ENCODE data around the gene ABCG1. TPM values are rescaled to one million over a fixed set of nuclear protein-coding genes. Genes with fewer than 3 reads are reported as not detected.
A peak's percentile ranks its signal among the peaks of the same experiment; 100 is the strongest.

ABCG1 gene
- total RNA-seq, 4 donors from 2014 or later = 3.4 to 43.3 (median 10.3) TPM

DNA sequence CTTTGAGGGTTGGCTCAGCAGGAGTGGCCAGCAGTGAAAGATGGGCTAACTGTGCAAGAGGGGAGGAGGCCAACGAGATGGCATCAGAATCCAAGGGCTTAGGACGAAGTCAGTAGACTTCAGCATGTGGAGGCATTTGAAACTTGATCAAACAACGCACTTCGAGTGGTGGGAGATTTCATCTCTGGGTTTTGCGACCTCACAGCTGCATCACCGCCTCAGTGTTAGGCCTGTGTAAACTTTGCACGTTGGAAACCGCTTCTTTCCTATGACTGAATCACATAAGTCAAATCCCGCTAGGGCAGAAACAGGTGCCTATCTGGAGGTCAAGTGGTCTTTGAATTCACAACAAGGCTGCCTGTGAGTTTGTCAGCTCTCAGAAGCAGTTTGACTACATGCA is 78.4 kb downstream of the ABCG1 start:
- Histone ChIP-seq H3K4me1 (peaks cover 0 to 8% of the 10 kb centered on the region in 2 donors), H3K27ac (no peak overlapping the region), H3K9me3 (no peaks in the 10 kb centered on the region), H3K27me3 (no peaks in the 10 kb centered on the region), H3K4me3 (no peak overlapping the region), H3K36me3 (peaks cover 0 to 40% of the 10 kb centered on the region in 2 donors)
- DNase-seq (no peak), ATAC-seq (no peak)
- in situ Hi-C loops (cut with MboI; ENCODE audit: low sequenced_read_pairs in 4 of 4) = no loop called here
- intact Hi-C loops (cut with DNase I; ENCODE audit: low total_unique reads) = no loop called here
- TF ChIP-seq, protein P1, sequence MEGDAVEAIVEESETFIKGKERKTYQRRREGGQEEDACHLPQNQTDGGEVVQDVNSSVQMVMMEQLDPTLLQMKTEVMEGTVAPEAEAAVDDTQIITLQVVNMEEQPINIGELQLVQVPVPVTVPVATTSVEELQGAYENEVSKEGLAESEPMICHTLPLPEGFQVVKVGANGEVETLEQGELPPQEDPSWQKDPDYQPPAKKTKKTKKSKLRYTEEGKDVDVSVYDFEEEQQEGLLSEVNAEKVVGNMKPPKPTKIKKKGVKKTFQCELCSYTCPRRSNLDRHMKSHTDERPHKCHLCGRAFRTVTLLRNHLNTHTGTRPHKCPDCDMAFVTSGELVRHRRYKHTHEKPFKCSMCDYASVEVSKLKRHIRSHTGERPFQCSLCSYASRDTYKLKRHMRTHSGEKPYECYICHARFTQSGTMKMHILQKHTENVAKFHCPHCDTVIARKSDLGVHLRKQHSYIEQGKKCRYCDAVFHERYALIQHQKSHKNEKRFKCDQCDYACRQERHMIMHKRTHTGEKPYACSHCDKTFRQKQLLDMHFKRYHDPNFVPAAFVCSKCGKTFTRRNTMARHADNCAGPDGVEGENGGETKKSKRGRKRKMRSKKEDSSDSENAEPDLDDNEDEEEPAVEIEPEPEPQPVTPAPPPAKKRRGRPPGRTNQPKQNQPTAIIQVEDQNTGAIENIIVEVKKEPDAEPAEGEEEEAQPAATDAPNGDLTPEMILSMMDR (IDR thresholded peaks at IDR 0.05 in 4 of 5, conservative IDR thresholded peaks at IDR 0.05 in 1 of 5) = no peak
- no peak for TF ChIP-seq POLR2A (IDR thresholded peaks at IDR 0.05)

DNA sequence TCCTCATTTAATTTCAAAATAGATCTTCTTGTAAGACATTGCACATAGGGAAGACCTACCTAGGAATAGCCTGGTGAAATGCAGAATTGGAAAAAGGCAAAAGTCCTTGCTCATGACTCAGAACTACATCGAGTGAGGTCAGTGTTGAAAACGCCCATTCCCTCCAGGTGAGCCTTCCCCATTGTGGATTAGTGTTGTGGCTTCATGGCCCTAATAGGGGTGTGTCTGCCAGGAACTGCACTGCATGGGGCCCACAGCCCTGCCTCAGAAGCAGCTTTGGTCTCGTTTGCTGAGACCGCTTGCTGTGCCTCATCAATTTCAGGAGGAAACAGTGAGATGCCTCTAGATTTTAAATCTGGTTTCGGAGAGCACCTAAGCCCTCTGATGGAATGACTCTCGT is 79.3 kb downstream of the ABCG1 start:
- intact Hi-C loops (cut with DNase I; ENCODE audit: low total_unique reads) = no loop called here
- ATAC-seq (no peak), DNase-seq (no peak)
- TF ChIP-seq, protein P1 (IDR thresholded peaks at IDR 0.05 in 4 of 5, conservative IDR thresholded peaks at IDR 0.05 in 1 of 5) = no peak
- no peak for TF ChIP-seq POLR2A (IDR thresholded peaks at IDR 0.05)
- H3K27me3 ChIP-seq = no peaks in the 10 kb centered on the region
- peak overlapping the region in 2 of 4 donors; percentile 70 to 74 for H3K27ac ChIP-seq
- no peaks in the 10 kb centered on the region for H3K9me3 ChIP-seq
- H3K4me1 ChIP-seq = peaks cover 0 to 8% of the 10 kb centered on the region in 2 donors
- H3K4me3 ChIP-seq = no peak overlapping the region
- in situ Hi-C loops (cut with MboI; ENCODE audit: low sequenced_read_pairs in 4 of 4) = no loop called here
- peaks cover 0 to 32% of the 10 kb centered on the region in 2 donors for H3K36me3 ChIP-seq

DNA sequence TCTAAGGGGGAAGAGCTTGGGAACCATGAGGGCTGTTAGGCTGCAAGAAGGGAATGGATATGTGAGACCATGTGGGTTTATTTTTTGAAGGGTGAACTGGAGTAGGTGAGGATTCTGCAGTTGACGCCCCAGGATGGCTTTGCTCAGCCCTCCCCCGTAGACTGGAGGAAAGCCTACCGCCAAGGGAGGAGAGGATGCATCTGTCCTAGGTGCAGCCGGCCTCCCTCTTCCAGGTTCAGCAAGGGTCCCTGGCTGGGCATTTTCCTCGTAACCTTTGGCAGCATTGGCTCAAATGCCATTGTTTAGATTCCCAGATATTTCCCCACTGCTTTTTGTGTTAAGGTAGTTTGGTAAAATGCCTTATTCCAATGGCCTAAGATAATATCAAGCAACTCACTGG is 79.7 kb downstream of the ABCG1 start:
- ATAC-seq (no peak), DNase-seq (no peak)
- H3K4me1 ChIP-seq = peaks cover 0 to 8% of the 10 kb centered on the region in 2 donors
- in situ Hi-C loops (cut with MboI; ENCODE audit: low sequenced_read_pairs in 4 of 4) (no loop called here), intact Hi-C loops (cut with DNase I; ENCODE audit: low total_unique reads) (no loop called here)
- TF ChIP-seq POLR2A (IDR thresholded peaks at IDR 0.05) = no peak
- TF ChIP-seq, protein P1 (IDR thresholded peaks at IDR 0.05 in 4 of 5, conservative IDR thresholded peaks at IDR 0.05 in 1 of 5) = no peak
- H3K36me3 ChIP-seq = peaks cover 0 to 32% of the 10 kb centered on the region in 2 donors
- H3K4me3 ChIP-seq = no peak overlapping the region
- no peaks in the 10 kb centered on the region for H3K27me3 ChIP-seq
- H3K9me3 ChIP-seq = no peaks in the 10 kb centered on the region
- peak overlapping the region in 3 of 4 donors; percentile 52 to 74 (median 70) for H3K27ac ChIP-seq

DNA sequence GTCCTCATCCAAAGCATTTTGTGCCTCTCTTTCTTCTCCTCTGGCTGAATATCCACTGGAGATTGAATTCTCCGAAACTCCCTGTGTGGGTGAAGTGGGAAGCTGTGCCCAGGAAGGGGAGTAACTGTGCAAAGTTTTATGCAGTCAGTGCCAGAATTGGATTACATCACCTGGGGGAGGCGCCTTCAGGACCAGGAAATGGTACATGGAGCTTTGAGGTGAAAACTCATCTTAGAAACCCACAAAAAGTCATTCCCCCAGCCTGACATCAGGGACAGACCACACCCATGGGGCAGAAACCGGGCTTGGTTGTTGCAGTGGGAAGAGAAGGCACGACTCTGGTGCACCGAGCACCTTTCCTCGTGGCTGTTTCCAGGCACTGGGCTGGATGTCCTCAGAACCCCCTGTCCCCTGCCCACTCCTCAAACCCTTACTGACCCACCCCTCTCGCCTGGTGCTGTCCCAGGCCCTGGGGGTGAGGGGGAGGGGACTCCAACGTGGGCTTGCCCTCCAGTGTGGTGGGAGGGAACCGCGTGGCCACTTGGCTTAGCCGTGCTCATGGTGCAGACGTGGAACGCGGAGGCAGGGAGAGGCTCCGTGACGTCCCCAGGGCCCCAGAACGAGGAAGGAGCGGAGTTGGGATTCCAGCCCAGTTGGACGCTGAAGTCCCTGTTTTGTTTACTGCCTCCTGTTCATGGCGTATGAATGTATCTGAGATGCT is 80.5 kb downstream of the ABCG1 start:
- peak; percentile 16 to 38 for ATAC-seq
- Histone ChIP-seq H3K27me3 (no peaks in the 10 kb centered on the region), H3K36me3 (peaks cover 0 to 26% of the 10 kb centered on the region in 2 donors), H3K4me1 (peaks cover 0 to 8% of the 10 kb centered on the region in 2 donors), H3K4me3 (no peak overlapping the region), H3K27ac (peak overlapping the region; percentile 37 to 74 (median 61)), H3K9me3 (no peaks in the 10 kb centered on the region)
- no peak for DNase-seq
- intact Hi-C loops (cut with DNase I; ENCODE audit: low total_unique reads) (no loop called here), in situ Hi-C loops (cut with MboI; ENCODE audit: low sequenced_read_pairs in 4 of 4) (loop anchor here in 1 of 4 donors (25.0 kb wide), 1 partner anchor 513 kb away; no protein-coding TSS in a partner anchor)
- TF ChIP-seq, protein P1 (IDR thresholded peaks at IDR 0.05 in 4 of 5, conservative IDR thresholded peaks at IDR 0.05 in 1 of 5) = no peak
- no peak for TF ChIP-seq POLR2A (IDR thresholded peaks at IDR 0.05)
